A549 (cell line): ENCODE results near the gene LMTK2. TPM values are rescaled to one million over a fixed set of nuclear protein-coding genes. Genes with fewer than 3 reads are reported as not detected.

ENCODE experiments used
- ATAC-seq, 2 experiments: fragments of 200-7000 bp in 1 of 2; fragments of >200 bp in 1 of 2; cut with Nextera tagmentation in 1 of 2; cut with Tn5 transposase in 1 of 2; 3 replicates each; pipeline versions ENCODE4 v1.8.0 to v1.9.1; 2018 to 2020; ENCODE audit warnings: mild to moderate bottlenecking in 1 of 2, moderate library complexity in 1 of 2
- CTCF ChIA-PET: fragments of 300-600 bp; sonication (Branson Sonifier 250); formaldehyde crosslinking; extraction: SDS; loops from one replicate; lab custom pipeline; 2021; ENCODE audit warnings: antibody characterized with exemption, inconsistent platforms; lab: Yijun Ruan, JAX
- POLR2A ChIA-PET: fragments of 350-600 bp; formaldehyde crosslinking; extraction: SDS; loops from one replicate; lab custom pipeline; 2021; ENCODE audit warnings: antibody characterized with exemption, inconsistent platforms; lab: Yijun Ruan, JAX
- DNase-seq, 2 experiments: peaks; one replicate each; pipeline versions ENCODE4 v3.0.0 to v3.0.0-alpha.2; 2011 to 2016; ENCODE audit warnings: low read depth in 1 of 2, low spot score in 1 of 2
- FAIRE-seq: peaks from 2 replicates; lab custom pipeline; 2011; peaks lifted over from hg19 to GRCh38; lab: Jason Lieb, UNC
- H3K27ac ChIP-seq, 2 experiments: fragments of >200 bp; sonication (Bioruptor Twin); formaldehyde crosslinking; 3 replicates each; pipeline ENCODE4 v1.5.1; 2016 to 2017
- H3K4me1 ChIP-seq: fragments of >200 bp; sonication (Bioruptor Twin); formaldehyde crosslinking; 3 replicates; pipeline ENCODE4 v1.6.1; 2016
- H3K4me2 ChIP-seq: fragments of >200 bp; sonication (Bioruptor Twin); formaldehyde crosslinking; 3 replicates; pipeline ENCODE4 v1.6.1; 2016
- H3K4me3 ChIP-seq: fragments of >200 bp; sonication (Bioruptor Twin); formaldehyde crosslinking; 3 replicates; pipeline ENCODE4 v1.5.1; 2016
- H3K9me3 ChIP-seq: fragments of >200 bp; sonication (Bioruptor Twin); formaldehyde crosslinking; 3 replicates; pipeline ENCODE4 v1.6.1; 2016
- ATOH8 ChIP-seq: fragments of 250-450 bp; sonication (Bioruptor Pico); IDR thresholded peaks from 2 replicates; pipeline ENCODE4 v1.5.0; 2020; ENCODE audit warnings: low read depth, mild to moderate bottlenecking, moderate library complexity
- CEBPB ChIP-seq, 2 experiments: fragments of >200 bp in 1 of 2; sonication (Bioruptor Twin) in 1 of 2; formaldehyde crosslinking in 1 of 2; IDR thresholded peaks; 2 replicates each; pipeline ENCODE4 v1.6.1; 2012 to 2016
- CHD2 ChIP-seq: fragments of 150-350 bp; IDR thresholded peaks from 2 replicates; pipeline ENCODE4 v1.6.1; 2014; ENCODE audit warnings: low read length; ENCODE audit not compliant: partially characterized antibody
- CHD4 ChIP-seq: fragments of 200-600 bp; sonication (generic); IDR thresholded peaks from 2 replicates; pipeline ENCODE4 v1.6.1; 2016; ENCODE audit warnings: antibody characterized with exemption, mild to moderate bottlenecking, borderline replicate concordance
- E2F6 ChIP-seq: IDR thresholded peaks from 2 replicates; pipeline ENCODE4 v1.6.1; 2012; ENCODE audit warnings: low read depth, borderline replicate concordance
- EHMT2 ChIP-seq: fragments of 200-600 bp; sonication (generic); IDR thresholded peaks from 2 replicates; pipeline ENCODE4 v1.6.1; 2016; ENCODE audit warnings: antibody characterized with exemption, low read depth, mild to moderate bottlenecking, moderate library complexity
- ESRRA ChIP-seq: fragments of 150-350 bp; IDR thresholded peaks from 2 replicates; pipeline ENCODE4 v1.6.1; 2014; ENCODE audit warnings: mild to moderate bottlenecking, low read length, borderline replicate concordance
- FOXS1 ChIP-seq: fragments of 250-450 bp; sonication (Bioruptor Pico); IDR thresholded peaks from 2 replicates; pipeline ENCODE4 v1.5.0; 2020; ENCODE audit warnings: mild to moderate bottlenecking, moderate library complexity
- GATA3 ChIP-seq: IDR thresholded peaks from 2 replicates; pipeline ENCODE4 v1.6.1; 2012; ENCODE audit warnings: borderline replicate concordance
- HDAC2 ChIP-seq: fragments of 200-600 bp; sonication (generic); IDR thresholded peaks from 2 replicates; pipeline ENCODE4 v1.6.1; 2016
- HEYL ChIP-seq: fragments of 250-450 bp; sonication (Bioruptor Pico); IDR thresholded peaks from 2 replicates; pipeline ENCODE4 v1.8.0; 2021; ENCODE audit warnings: mild to moderate bottlenecking, moderate library complexity
- HMGXB4 ChIP-seq: fragments of 250-450 bp; sonication (Bioruptor Pico); IDR thresholded peaks from 2 replicates; pipeline ENCODE4 v1.5.0; 2021; ENCODE audit warnings: mild to moderate bottlenecking, moderate library complexity, borderline replicate concordance
- KDM1A ChIP-seq: fragments of 200-600 bp; sonication (generic); IDR thresholded peaks from 2 replicates; pipeline ENCODE4 v1.6.1; 2016; ENCODE audit warnings: low read depth, mild to moderate bottlenecking
- KDM5A ChIP-seq: fragments of 200-600 bp; sonication (generic); IDR thresholded peaks from 2 replicates; pipeline ENCODE4 v1.6.1; 2016; ENCODE audit warnings: antibody characterized with exemption, mild to moderate bottlenecking
- NPAS2 ChIP-seq: fragments of 250-450 bp; sonication (Bioruptor Pico); IDR thresholded peaks from 2 replicates; pipeline ENCODE4 v1.8.0; 2022; ENCODE audit warnings: mild to moderate bottlenecking, moderate library complexity, borderline replicate concordance
- PHF8 ChIP-seq: fragments of 200-600 bp; sonication (generic); IDR thresholded peaks from 2 replicates; pipeline ENCODE4 v1.6.1; 2016; ENCODE audit warnings: low read depth, mild to moderate bottlenecking, antibody characterized with exemption, moderate library complexity, borderline replicate concordance
- POLR2A ChIP-seq: IDR thresholded peaks from 2 replicates; pipeline ENCODE4 v1.6.1; 2012; ENCODE audit warnings: mild to moderate bottlenecking, low read length
- POLR2AphosphoS2 ChIP-seq: conservative IDR thresholded peaks from 2 replicates; pipeline ENCODE4 v1.6.1; 2012; ENCODE audit warnings: low read length, improper control_type of control experiment, inconsistent platforms
- RAD21 ChIP-seq, 2 experiments: fragments of >200 bp in 1 of 2; sonication (Bioruptor Twin) in 1 of 2; formaldehyde crosslinking in 1 of 2; IDR thresholded peaks in 1 of 2; conservative IDR thresholded peaks in 1 of 2; 2 replicates in 1 of 2; 3 replicates in 1 of 2; pipeline ENCODE4 v1.6.1; 2012 to 2018; ENCODE audit warnings: inconsistent platforms in 1 of 2
- RFX5 ChIP-seq: fragments of 450-650 bp; IDR thresholded peaks from 2 replicates; pipeline ENCODE4 v1.7.1; 2014; ENCODE audit warnings: antibody characterized with exemption, mild to moderate bottlenecking, moderate library complexity
- RNF2 ChIP-seq: fragments of 200-600 bp; sonication (generic); IDR thresholded peaks from 2 replicates; pipeline ENCODE4 v1.6.1; 2016; ENCODE audit warnings: low read depth, mild to moderate bottlenecking, antibody characterized with exemption, moderate library complexity, borderline replicate concordance
- SMC3 ChIP-seq: fragments of >200 bp; sonication (Bioruptor Twin); formaldehyde crosslinking; IDR thresholded peaks from 3 replicates; pipeline ENCODE4 v1.6.1; 2018; ENCODE audit warnings: inconsistent platforms
- TP53 ChIP-seq: fragments of 250-450 bp; sonication (Bioruptor Pico); IDR thresholded peaks from 2 replicates; pipeline ENCODE4 v1.5.0; 2021; ENCODE audit warnings: mild to moderate bottlenecking, moderate library complexity
- ZFP36 ChIP-seq: fragments of 450-650 bp; IDR thresholded peaks from 2 replicates; pipeline ENCODE4 v1.6.1; 2014; ENCODE audit warnings: borderline replicate concordance; ENCODE audit not compliant: partially characterized antibody
- ZSCAN20 ChIP-seq: fragments of 250-450 bp; sonication (Bioruptor Pico); IDR thresholded peaks from 2 replicates; pipeline ENCODE4 v1.8.0; 2022; ENCODE audit warnings: mild to moderate bottlenecking, moderate library complexity
- WGBS: methylation state at CpG from one replicate; pipeline ENCODE4 v1.1.6; 2017; ENCODE audit errors: missing lambda C conversion rate; 5-methylcytosine and 5-hydroxymethylcytosine counted together
- polyA plus RNA-seq, 4 experiments: library from polyadenylated mRNA; depleted of rRNA in 3 of 4; stranded (reverse); fragments of >200 nt; fragmentation: RNase III in 1 of 4; extraction: RNeasy Plus Mini Kit Qiagen cat#74134 plus additional on column Dnase treatment in 1 of 4; gene quantifications; 2 replicates in 3 of 4; 3 replicates in 1 of 4; pipeline ENCODE4 v1.2.3, GENCODE V29; 2011 to 2017
- TF ChIP-seq, protein P1 (sequence below): IDR thresholded peaks from 2 replicates; pipeline ENCODE4 v1.6.1; 2012
- TF ChIP-seq, protein P2 (sequence below): fragments of >200 bp; sonication (Bioruptor Twin); formaldehyde crosslinking; IDR thresholded peaks from 2 replicates; pipeline ENCODE4 v1.6.1; 2016
- TF ChIP-seq, protein P3 (sequence below): fragments of 450-650 bp; IDR thresholded peaks from 2 replicates; pipeline ENCODE4 v1.6.1; 2014; ENCODE audit warnings: antibody characterized with exemption

The LMTK2 gene
- polyA plus RNA-seq, 2 of the 4 experiments (the other 2 are of a cell fraction), result 7.9 to 13.0 TPM

- TF ChIP-seq POLR2AphosphoS2, result no peak
- TF ChIP-seq TP53 (CRISPR knock-in tag), result no peak
- no peak for TF ChIP-seq RNF2
- TF ChIP-seq, protein P1, sequence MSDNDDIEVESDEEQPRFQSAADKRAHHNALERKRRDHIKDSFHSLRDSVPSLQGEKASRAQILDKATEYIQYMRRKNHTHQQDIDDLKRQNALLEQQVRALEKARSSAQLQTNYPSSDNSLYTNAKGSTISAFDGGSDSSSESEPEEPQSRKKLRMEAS, result no peak
- no peak for TF ChIP-seq ZSCAN20
- TF ChIP-seq SMC3, result no peak
- TF ChIP-seq FOXS1 (CRISPR knock-in tag), result no peak
- no peak for TF ChIP-seq HDAC2
- TF ChIP-seq NPAS2, result no peak
- no peak for TF ChIP-seq CEBPB (IDR thresholded peaks at IDR 0.05)
- no peak for TF ChIP-seq GATA3
- DNase-seq, result no peak
- FAIRE-seq, result no peak
- ChIA-PET CTCF (interaction anchor here (0.6 kb wide), 1 partner anchor 82 kb away, joined by 3 read pairs; no protein-coding TSS in a partner anchor), POLR2A (no interaction called here)
- Histone ChIP-seq H3K4me1 (peaks cover 17% of the 10 kb centered on the region), H3K4me2 (peak overlapping the region; percentile 84), H3K4me3 (peak overlapping the region; percentile 80), H3K27ac (peak overlapping the region; percentile 81 to 92; a peak in 5 of 6 replicates), H3K9me3 (no peaks in the 10 kb centered on the region)
- 65% methylated on average over 9 of the region's 9 CpGs for WGBS
- no peak for ATAC-seq
Observed at GRCh38 chr7:98251231-98251600, 144.6 kb downstream of the LMTK2 start.

- FAIRE-seq (no peak), ATAC-seq (peak; percentile 99 to 100), DNase-seq (peak; percentile 93 to 100)
- Histone ChIP-seq H3K4me3 (peak within 1 kb of the TSS; percentile 80), H3K27ac (peak within 1 kb of the TSS; percentile 81 to 92), H3K4me1 (peaks cover 17% of the 10 kb centered on the region), H3K9me3 (no peaks in the 10 kb centered on the region), H3K4me2 (peak within 1 kb of the TSS; percentile 93)
- WGBS, result 9% methylated on average over 11 of the region's 69 CpGs
- POLR2A ChIA-PET, result no interaction called here
- CTCF ChIA-PET, result interaction anchor here (1.7 kb wide), 1 partner anchor 15 kb away, joined by 5 read pairs; no protein-coding TSS in a partner anchor
- TF ChIP-seq ZFP36 (no peak), E2F6 (0 out of 2 replicates have a peak, but pooled peaks have one; percentile 19), POLR2AphosphoS2 (no peak), CHD2 (peak; percentile 70), PHF8 (0 out of 2 replicates have a peak, but pooled peaks have one; percentile 22), NPAS2 (no peak), HEYL (CRISPR knock-in tag) (no peak), FOXS1 (CRISPR knock-in tag) (no peak), GATA3 (no peak), ESRRA (no peak), EHMT2 (no peak), RAD21 (conservative IDR thresholded peaks at IDR 0.05 in 1 of 2, IDR thresholded peaks at IDR 0.05 in 1 of 2) (no peak), POLR2A (peak; percentile 43), KDM1A (no peak), CHD4 (no peak), RFX5 (peak; percentile 51; the same call in 1 of the 2 replicates), HMGXB4 (CRISPR knock-in tag) (no peak), KDM5A (peak; percentile 43; the same call in 1 of the 2 replicates), ATOH8 (CRISPR knock-in tag) (no peak)
- TF ChIP-seq, protein P2, sequence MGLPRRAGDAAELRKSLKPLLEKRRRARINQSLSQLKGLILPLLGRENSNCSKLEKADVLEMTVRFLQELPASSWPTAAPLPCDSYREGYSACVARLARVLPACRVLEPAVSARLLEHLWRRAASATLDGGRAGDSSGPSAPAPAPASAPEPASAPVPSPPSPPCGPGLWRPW, result no peak
- TF ChIP-seq, protein P3, sequence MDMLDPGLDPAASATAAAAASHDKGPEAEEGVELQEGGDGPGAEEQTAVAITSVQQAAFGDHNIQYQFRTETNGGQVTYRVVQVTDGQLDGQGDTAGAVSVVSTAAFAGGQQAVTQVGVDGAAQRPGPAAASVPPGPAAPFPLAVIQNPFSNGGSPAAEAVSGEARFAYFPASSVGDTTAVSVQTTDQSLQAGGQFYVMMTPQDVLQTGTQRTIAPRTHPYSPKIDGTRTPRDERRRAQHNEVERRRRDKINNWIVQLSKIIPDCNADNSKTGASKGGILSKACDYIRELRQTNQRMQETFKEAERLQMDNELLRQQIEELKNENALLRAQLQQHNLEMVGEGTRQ, result peak; percentile 27
- TF ChIP-seq, protein P1, result peak; percentile 69
Observed at GRCh38 chr7:98251601-98252424, 145.2 kb downstream of the LMTK2 start, which contains the start of gene TECPR1. Gene TECPR1, minus strand, starts transcription at chr7:98252232. Its CDS starts 6,086 bp downstream, at chr7:98246146.
